OCI-LY3 (cell line): Measurements from ENCODE around the gene COG6.

Experiments used
- H2AFZ ChIP-seq: fragments of 200-600, 300-600 bp; shearing (Covaris generic); 2 replicates; pipeline ENCODE4 v1.6.0; 2014; ENCODE audit warnings: antibody characterized with exemption, low read depth, low read length
- H3K27ac ChIP-seq: fragments of 200-600, 300-600 bp; sonication (generic); 2 replicates; pipeline ENCODE4 v1.5.1; 2014; ENCODE audit warnings: mild to moderate bottlenecking, low read length, moderate library complexity, mixed read lengths
- H3K27me3 ChIP-seq: fragments of 200-600, 300-600 bp; sonication (generic); 2 replicates; pipeline ENCODE4 v1.6.1; 2014; ENCODE audit warnings: low read depth, low read length, mixed read lengths
- H3K36me3 ChIP-seq: fragments of 200-600, 300-600 bp; sonication (generic); replicated peaks from 2 replicates; pipeline ENCODE3; 2014; ENCODE audit warnings: low read depth, low read length, mixed read lengths
- H3K4me1 ChIP-seq: fragments of 300-600, 200-600 bp; sonication (generic); 2 replicates; pipeline ENCODE4 v1.6.1; 2014; ENCODE audit warnings: low read length, mixed read lengths
- H3K4me2 ChIP-seq: fragments of 200-600, 300-600 bp; sonication (generic); 2 replicates; pipeline ENCODE4 v1.6.1; 2014; ENCODE audit warnings: low read length, mixed read lengths
- H3K4me3 ChIP-seq: fragments of 300-600, 200-600 bp; sonication (generic); 2 replicates; pipeline ENCODE4 v1.5.1; 2014; ENCODE audit warnings: antibody characterized with exemption, mild to moderate bottlenecking, low read length, moderate library complexity
- H3K79me2 ChIP-seq: fragments of 300-600, 200-600 bp; shearing (Covaris generic); 2 replicates; pipeline ENCODE4 v1.6.1; 2014; ENCODE audit warnings: mild to moderate bottlenecking, low read length, mixed read lengths
- H3K9ac ChIP-seq: fragments of 300-600, 200-600 bp; shearing (Covaris generic); 2 replicates; pipeline ENCODE4 v1.6.0; 2014; ENCODE audit warnings: mild to moderate bottlenecking, low read length, moderate library complexity
- H3K9me3 ChIP-seq: fragments of 200-600, 300-600 bp; shearing (Covaris generic); 2 replicates; pipeline ENCODE4 v1.6.1; 2014; ENCODE audit warnings: low read length, mixed read lengths; ENCODE audit not compliant: insufficient read depth
- H4K20me1 ChIP-seq: fragments of 200-600, 300-600 bp; sonication (generic); 2 replicates; pipeline ENCODE4 v1.6.1; 2016; ENCODE audit warnings: low read length, mixed read lengths; ENCODE audit not compliant: insufficient read depth
- EZH2phosphoT487 ChIP-seq: fragments of 200-600 bp; shearing (Covaris generic); IDR thresholded peaks from 2 replicates; pipeline ENCODE4 v1.6.1; 2018; ENCODE audit warnings: antibody characterized with exemption, mixed run types, low read depth
- TF ChIP-seq, protein P1 (sequence below): fragments of 200-600, 300-600 bp; sonication (generic); IDR thresholded peaks from 2 replicates; pipeline ENCODE4 v1.5.1; 2014; ENCODE audit warnings: antibody characterized with exemption, low read length, low read depth

COG6 gene

DNA sequence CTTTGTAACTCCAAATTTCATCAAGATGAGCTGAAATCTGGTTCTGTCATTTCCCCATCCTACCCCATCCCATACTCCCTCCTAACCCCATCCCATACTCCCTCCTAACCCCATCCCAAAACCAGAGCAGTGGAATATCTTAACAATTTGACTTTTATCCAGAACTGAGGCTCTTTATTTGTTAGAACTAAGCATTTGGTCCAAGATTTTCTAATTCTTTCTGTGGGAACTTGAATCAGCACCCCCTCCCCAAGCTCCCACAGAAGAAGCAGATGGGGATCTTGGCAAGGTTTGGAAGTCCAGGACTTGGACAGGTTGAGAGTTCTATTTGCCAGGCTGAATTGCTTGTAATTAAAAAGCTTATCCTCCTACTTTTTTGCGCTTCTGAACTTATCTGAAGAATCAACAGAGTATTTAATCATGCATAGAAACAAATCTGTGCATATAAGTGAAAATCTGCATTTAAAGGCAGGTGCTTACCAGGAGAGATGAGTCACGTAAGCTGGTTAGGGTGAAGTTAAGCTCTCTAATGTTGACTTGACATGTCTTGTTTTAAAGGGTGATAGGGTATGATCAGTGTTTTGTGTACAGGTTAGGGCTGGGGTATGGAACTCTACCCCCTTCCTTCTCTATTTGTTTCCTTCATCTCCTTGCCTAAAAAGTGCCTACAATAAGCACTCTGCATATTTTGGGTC, 111.1 kb downstream of the COG6 start:
- Histone ChIP-seq H3K9me3 (no peaks in the 10 kb centered on the region), H3K4me3 (no peak overlapping the region), H3K4me1 (peaks cover 4% of the 10 kb centered on the region; the same call in 1 of the 2 replicates), H4K20me1 (no peaks in the 10 kb centered on the region), H2AFZ (no peak overlapping the region), H3K4me2 (no peak overlapping the region), H3K27ac (no peak overlapping the region), H3K36me3 (no peaks in the 10 kb centered on the region), H3K79me2 (no peaks in the 10 kb centered on the region), H3K9ac (no peak overlapping the region), H3K27me3 (no peaks in the 10 kb centered on the region)
- no peak for TF ChIP-seq EZH2phosphoT487
- TF ChIP-seq, protein P1, sequence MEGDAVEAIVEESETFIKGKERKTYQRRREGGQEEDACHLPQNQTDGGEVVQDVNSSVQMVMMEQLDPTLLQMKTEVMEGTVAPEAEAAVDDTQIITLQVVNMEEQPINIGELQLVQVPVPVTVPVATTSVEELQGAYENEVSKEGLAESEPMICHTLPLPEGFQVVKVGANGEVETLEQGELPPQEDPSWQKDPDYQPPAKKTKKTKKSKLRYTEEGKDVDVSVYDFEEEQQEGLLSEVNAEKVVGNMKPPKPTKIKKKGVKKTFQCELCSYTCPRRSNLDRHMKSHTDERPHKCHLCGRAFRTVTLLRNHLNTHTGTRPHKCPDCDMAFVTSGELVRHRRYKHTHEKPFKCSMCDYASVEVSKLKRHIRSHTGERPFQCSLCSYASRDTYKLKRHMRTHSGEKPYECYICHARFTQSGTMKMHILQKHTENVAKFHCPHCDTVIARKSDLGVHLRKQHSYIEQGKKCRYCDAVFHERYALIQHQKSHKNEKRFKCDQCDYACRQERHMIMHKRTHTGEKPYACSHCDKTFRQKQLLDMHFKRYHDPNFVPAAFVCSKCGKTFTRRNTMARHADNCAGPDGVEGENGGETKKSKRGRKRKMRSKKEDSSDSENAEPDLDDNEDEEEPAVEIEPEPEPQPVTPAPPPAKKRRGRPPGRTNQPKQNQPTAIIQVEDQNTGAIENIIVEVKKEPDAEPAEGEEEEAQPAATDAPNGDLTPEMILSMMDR = no peak

DNA sequence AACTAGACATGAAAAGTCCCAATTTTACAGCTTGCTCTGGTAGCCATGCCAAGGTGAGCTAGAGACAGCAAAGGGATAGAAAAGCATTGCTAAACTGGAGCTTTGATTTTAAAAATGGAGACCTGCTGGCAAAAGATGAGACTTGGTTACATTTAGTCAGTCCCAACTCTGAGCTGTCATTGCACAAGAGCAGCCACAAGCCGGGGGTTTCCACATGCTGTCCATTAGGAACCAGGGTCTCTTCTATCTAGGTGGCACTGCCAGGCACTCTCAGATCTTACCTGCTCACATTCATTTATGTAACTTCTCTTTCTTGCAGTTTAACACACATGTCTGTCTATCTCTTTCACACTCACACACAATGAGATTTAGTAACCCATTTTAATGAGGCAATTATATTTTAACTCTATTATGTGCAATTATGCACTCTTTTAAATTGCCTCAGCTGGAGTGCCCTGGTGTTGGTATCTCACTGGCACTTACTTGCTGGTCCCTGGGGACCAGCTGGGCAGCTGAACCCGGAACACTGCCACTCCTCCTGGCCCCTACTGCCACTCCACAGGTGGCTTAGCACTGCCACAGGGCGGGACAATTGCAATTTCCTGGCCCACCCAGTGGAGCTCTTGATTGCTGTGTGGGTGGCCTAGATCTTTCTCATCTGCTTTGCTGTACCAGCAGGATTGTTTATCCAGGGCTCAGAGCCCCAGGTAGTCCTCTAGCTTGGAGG, 112.5 kb downstream of the COG6 start:
- Histone ChIP-seq H3K9me3 (no peaks in the 10 kb centered on the region), H3K27ac (no peak overlapping the region), H4K20me1 (no peaks in the 10 kb centered on the region), H3K4me3 (no peak overlapping the region), H3K36me3 (no peaks in the 10 kb centered on the region), H3K4me1 (peaks cover 4% of the 10 kb centered on the region; the same call in 1 of the 2 replicates), H3K9ac (no peak overlapping the region), H3K27me3 (no peaks in the 10 kb centered on the region), H3K4me2 (no peak overlapping the region), H2AFZ (no peak overlapping the region), H3K79me2 (no peaks in the 10 kb centered on the region)
- TF ChIP-seq EZH2phosphoT487 = no peak
- TF ChIP-seq, protein P1 = no peak

DNA sequence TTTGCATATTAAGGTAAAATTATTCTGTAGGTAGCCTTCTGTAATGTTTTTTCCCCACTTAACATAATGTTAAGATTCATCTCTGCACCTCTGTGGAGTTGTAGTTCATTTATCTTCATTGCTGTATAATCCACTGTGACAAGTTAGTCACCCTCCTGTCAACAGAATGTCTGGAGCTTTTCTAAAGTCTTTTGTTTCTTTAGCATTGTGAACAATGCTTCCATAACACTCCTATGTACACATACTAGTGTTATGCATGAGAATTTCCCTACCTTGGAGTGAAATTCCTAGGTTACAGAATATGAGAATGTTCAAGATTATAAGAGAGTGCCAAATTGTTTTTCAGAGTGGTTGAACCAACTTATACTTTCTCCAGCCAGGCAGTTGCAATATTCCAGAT, 113.5 kb downstream of the COG6 start:
- no peak overlapping the region for H3K27ac ChIP-seq
- TF ChIP-seq EZH2phosphoT487 = no peak
- TF ChIP-seq, protein P1 = no peak
- H3K9me3 ChIP-seq = no peaks in the 10 kb centered on the region

More for the DNA sequence above, 113.5 kb downstream of the COG6 start:
- H3K79me2 ChIP-seq = no peaks in the 10 kb centered on the region
- no peak overlapping the region for H3K9ac ChIP-seq
- no peak overlapping the region for H3K4me3 ChIP-seq
- peaks cover 4% of the 10 kb centered on the region; the same call in 1 of the 2 replicates for H3K4me1 ChIP-seq
- no peaks in the 10 kb centered on the region for H3K27me3 ChIP-seq
- no peak overlapping the region for H3K4me2 ChIP-seq
- no peaks in the 10 kb centered on the region for H3K36me3 ChIP-seq
- no peaks in the 10 kb centered on the region for H4K20me1 ChIP-seq
- no peak overlapping the region for H2AFZ ChIP-seq
